T-helper 9 cell (primary cell): ENCODE results near the gene DDX19B.
"Not testable (repeated sequence)": the region's sequence is repeated elsewhere in the genome, so short reads cannot be mapped to it uniquely, and the experiment has no call there.

Experiments
- DNase-seq: peaks from one replicate; pipeline ENCODE4 v3.0.0-alpha.2; 2020
- total RNA-seq, 2 donors: gene quantifications; one replicate each; lab custom pipeline; 2026; lab: John Stamatoyannopoulos, UW

DDX19B gene
- 16.2 to 16.9 reads per million in 2 donors for total RNA-seq

DNA sequence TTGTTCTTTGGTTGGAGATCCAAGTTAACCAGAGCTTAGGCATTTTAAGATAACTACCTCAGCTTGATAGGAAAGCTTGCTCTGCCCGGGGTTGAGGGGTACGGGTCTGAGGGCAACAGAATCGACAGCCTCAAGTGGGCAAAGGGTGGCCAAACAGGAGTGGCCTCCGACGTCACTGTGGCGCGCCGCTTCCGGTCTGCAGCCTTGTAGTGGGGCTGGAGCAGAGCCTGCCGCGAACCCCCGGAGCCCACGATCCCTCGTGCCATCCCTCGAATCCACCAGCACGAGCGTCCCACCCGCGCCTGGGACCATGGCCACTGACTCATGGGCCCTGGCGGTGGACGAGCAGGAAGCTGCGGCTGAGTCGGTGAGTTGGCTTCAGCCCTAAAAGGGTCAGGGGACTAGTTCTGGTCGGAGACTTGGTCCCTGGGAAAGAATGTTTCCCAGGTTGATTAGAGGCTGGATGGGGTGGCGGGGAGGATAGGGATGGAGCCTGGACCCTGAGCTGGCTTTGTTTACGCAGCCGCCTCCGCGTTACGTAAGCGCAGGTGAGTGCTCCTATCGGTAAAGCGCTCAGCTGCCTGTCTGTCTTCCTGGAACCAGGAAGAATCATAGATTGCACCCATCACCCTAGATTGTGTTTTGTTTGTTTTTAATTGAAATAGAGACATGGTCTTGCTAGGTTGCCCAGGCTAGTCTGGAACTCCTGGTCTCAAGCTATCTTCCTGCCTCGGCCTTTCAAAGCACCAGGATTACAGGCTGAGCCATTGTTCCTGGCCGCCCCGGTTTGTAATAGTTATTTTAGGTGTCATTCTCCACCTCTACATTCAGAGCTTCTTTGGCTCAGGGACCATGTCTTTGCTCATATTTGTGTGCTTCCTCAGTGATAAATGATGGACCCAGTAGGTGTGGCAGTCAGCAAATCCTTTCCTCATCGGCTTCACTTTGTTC, at the start of gene DDX19B:
DDX19B (plus strand) TSS at position 199 of the 951 bp plus-strand sequence; CDS start at position 311, 112 bp downstream.
- DNase-seq, result peak; percentile 32

DNA sequence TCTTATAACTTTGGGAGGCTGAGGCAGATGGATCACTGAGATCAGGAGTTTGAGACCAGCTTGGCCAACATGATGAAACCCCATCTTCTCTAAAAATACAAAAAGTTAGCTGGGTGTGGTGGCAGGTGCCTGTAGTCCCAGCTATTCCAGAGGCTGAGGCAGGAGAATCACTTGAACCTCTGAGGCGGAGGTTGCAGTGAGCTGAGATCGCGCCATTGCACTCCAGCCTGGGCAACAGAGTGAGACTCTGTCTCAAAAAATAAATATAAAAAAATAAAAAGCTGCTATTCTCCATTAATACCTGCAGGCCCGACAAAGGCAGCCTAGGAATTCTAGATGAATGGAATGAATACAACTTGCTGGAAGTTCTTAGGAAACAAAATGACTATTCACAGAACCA, 49.3 kb upstream of the DDX19B start:
- DNase-seq, result not testable (repeated sequence)

DNA sequence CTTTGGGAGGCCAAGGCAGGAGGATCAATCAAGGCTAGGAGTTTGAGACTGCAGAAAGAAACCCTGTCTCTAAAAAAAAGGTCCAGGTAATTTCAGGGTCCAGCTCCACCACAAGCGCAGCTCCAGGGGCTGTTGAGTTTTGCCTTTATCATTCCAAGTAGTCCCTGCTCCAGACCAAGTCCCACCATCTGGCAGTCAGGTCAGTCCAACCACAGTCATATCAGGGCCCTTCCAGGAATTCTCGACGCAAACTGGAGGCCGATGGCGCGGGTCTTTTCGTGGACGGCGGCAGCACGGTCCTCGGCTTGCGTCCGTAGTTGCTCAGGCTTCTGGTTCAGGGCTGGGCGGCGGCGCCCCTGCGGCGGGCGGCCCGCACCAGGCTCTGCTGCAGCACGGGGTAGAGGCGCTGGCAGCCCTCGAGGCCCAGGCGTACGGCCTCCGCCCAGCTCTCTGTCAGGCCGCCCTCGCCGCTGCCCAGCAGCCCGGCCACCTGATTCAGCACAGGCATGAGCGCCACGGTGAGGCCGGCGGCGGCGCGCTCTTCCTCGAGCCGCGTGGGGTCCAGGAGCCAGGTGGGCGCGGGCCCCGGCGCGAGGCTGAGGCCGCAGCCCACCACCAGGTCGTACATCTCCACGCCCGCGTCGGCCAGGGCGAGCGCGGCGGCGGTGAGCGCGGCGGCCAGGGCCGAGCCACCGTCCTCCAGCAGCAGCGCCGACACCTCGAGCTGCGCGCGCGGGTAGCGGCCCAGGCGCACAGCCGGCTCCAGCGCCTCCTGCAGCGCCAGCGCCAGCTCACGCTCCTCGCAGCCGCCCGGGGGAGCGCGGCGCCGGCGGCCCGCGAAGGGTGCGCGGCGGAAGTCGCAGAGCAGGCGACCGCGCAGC, 48.0 kb upstream of the DDX19B start:
- no peak for DNase-seq

DNA sequence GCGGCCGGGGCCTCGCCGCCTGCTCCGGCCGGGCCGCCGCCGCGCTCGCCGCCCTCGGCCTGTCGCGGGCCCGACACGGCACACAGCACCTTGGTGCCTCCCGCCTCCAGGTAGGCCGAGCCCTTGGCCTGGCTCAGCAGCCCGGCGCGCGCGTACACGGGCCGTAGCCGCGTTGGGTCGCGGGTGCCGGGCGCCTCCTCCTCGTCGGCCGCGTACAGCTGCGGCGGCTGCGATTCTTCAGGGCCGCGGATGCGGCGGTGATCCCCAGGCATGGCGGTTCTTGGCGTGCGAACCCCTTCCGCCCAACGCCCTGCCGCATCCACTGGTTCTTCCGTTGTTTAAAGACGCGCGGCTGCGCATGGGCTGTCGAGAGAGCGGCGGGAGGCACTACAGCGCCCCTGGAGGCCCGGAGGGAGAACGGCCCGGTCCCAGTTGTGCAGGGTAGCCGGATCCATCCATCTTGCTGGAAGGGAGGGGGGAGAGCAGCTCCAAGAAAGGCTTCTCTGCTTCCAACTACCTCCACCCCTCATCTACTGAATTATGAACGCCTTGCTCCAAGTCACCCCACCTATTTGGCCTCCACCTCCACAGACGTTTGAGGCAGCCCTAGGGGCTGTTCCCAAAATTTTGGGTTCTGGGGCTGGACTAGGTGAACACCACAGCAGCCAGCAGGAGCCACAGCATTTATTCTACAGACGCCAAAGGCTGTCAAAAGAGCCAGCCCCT, 47.2 kb upstream of the DDX19B start, which contains the start of gene EXOSC6:
EXOSC6 (minus strand) TSS at position 312 of the 726 bp plus-strand sequence; CDS start at position 272, 40 bp downstream.
- DNase-seq, result peak; percentile 87

DNA sequence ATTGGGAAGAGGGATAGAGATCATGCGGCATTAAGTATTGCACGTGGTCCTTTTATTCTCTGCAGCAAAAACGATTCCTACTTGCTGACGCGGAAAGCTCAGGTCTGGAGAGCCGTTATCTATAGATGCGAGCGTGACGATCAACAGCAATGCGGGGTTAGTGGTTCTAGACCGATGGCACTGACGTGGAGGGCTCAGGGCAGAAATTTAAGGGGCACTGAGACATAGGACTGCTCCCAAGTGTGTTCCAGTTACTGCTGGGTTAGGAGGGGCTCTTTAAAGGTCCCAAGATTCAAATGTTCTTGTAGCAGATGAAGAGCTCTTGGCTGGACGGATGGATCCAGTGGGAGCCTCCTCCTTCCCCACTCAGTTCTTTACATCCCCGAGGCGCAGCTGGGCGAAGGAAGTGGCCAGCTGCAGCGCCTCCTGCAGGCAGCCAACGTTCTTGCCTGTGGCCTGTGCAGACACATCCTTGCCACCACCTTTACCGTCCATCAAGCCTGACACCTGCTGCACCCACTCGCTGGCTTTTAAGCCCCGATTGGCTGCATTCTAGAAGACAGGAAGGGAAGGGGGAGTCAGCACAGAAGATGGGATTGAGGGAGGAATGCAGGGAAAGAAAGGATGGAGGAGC, 46.5 kb upstream of the DDX19B start:
- no peak for DNase-seq

DNA sequence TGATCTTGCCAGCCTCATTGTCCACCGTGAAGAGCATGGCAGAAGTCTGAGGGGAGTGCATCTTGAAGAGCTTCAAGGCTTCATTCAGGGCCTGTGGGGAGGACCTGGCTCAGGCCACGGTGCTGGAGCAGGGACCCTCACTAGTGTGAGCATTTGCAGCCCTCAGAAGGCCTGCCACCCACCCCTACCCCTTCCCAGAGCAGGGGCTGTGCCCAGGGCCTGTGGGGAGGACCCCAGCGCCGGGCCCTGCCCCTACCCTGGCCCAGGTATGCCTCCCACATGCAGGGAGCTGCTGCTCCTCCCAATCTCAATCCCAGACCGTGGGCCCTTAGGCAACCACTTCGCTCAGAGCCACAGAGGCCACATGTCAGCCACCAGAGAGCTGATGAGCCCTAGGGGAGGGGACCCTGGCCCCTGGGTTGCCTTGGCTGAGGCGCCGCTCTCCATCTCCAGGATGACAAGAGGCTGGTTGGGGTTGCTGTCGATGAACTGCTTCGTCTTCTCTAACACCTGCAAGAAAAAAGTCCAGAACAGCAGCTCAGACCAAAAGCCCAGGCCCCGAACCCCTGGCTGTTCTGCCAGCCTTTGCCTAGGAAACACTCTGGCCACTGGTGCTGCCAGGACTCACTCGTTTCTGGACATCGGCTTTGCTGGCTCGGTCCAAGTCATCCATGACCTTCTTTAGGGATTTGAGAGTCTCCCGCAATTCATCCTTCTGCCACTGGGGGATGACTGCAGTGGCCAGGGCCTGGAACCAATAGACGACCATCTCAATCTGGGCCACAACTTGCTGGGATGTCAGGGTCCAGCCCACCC, 45.5 kb upstream of the DDX19B start:
- DNase-seq, result peak; percentile 32

DNA sequence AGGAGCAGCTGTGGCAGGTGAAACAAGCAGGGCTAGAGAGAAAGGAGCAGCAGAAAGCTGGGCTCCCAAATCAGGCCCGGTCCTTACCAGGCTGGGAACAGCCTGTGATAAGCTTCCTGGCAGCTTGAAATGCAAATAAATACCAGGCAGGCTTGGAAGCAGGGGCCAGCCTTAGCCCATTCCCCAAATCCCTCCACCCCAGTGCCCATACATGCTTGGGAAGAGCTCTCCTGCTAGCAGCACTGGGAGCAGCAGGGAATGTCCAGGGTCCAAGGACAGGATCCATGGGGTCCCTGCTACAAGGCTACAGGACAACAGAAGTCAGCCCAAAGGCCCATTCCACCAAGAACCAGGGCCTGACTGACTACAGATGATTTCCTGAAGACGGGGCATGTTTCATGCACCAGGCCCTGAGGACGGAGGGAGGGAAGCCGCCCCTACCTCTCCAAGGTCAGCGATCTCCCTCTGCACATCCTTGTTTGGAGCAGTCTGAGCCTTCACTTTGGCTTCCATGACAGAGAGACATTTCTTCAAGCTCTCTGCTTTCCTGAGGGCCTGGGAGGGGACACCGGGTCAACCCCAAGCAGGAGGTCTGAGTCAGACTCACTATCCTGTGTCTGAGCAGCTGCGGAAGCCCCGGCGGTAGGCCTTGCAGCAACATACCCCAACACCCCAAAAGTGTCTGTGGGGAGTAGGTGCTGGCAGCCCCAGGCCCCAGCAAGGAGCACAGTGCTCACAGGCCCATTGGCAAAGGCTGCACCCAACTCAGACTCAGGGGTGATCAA, 44.6 kb upstream of the DDX19B start:
- no peak for DNase-seq

DNA sequence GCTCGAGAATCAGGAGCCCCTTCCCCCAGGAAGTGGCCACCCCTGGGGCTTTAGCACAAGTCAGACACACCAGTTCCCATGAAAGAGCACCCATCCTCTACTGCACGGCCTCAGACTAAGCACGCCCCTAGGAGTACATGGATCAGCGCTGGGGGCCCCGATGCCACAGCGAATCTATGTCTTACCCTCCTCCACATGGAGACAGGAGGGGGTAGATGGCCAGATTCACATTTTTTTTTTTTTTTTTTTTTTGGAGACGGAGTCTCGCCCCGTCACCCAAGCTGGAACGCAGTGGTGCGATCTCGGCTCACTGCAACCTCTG, 44.1 kb upstream of the DDX19B start:
- no peak for DNase-seq

DNA sequence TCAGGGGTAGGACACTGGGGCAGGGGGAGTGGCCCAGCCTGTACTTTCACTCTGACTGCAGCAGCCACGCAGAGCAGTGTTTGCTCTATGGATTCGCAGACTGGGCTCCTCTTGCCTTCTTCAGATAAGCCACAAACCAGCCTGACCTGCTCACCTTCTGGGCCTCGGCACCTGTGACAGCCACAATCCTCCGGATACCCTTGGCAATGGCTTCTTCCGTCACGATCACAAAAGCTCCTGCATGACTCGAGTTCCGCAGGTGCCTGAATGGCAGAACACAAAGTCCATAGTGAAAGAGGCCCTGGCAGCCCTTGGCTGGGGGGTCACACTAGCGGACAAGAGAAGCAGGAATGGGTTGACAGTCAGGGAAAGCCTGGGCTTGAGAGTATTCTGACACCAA, 43.4 kb upstream of the DDX19B start:
- DNase-seq, result no peak

DNA sequence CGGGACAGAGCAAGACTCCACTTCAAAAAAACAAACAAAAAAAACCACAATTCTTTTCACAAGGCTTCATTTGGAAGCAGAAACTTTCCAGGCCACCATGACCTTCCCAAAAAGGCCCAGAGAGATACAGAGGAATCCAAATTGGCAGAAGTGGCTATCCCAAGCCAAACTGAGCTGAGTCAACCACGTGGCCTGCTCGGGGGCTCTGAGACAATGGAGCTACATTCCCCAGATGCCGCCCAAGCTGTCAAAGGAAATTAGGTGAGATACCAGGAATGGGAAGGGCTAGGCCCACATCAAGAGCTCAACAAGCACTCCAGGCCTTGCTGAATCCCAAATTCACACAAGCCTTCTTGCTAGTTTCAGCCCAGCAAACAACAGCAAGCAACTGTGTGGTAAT, 41.6 kb upstream of the DDX19B start:
- no peak for DNase-seq

DNA sequence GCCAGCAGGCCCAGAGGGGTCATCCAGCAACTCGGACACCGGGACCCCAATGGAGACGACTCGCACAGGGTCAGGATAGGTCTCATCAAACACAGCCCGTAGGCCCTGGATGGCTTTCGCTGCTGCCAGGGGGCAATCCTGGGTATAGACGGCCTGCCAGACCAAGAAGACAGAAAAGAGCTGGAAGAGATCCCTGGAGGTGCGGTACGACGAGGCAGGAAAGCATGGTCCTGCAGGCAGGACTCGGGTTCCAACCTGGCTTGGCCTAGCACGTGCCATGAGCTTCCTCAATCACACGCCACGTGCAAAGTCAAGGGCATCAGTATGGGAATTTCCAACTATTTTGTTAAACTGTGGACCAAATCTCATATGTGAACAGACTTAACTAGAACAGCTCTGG, 40.9 kb upstream of the DDX19B start:
- no peak for DNase-seq

DNA sequence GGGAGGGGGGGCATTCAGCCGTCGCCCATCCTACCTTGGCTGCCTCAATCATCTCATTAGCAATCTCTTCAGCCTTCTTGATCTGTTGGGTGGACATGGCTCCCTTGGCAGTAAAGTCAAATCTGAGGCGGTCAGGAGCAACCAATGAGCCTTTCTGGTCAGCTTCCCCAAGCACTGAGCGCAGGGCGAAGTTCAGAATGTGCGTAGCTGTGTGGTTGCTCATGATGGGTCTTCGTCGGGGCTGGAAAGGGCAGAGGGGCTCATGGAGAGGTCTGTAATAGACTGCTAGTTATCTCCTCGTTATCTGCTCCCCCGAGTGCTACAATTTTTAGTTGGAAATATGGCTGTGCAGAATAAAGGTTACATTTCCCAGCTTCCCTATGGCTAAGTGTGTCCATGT, 40.0 kb upstream of the DDX19B start:
- DNase-seq, result no peak

DNA sequence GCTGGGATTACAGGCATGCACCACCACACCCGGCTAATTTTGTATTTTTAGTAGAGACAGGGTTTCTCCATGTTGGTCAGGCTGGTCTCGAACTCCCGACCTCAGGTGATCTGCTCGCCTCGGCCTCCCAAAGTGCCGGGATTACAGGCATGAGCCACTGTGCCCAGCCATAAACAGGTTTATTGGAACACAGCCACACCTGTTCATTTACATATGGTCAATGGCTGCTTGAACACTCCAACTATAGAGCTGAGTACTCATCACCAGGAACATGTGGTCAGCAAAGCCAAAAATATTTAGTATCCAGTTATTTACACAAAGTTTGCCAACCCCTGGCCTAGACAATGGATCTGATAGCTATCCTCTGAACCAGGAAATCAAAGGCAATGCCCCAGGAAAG, 39.1 kb upstream of the DDX19B start:
- not testable (repeated sequence) for DNase-seq

DNA sequence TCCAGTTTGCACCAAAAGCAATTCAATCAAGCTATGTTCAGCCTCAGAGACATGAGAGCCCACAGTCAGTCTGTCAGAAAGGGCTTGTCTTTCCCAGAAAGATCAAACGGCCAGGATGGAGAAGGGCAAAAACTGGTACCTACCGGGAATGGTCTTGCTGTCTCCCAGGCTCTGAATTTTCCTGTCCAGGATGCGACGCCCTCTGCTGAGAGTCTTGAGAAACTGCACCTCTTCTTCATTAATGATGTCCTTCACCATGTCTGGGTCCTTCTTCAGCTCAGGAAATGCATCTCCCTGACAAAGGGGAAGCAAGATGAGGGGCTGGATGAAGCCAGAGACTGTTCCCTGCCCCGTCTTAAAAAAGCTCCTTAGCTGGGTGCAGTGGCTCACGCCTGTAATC, 31.5 kb upstream of the DDX19B start:
- no peak for DNase-seq

DNA sequence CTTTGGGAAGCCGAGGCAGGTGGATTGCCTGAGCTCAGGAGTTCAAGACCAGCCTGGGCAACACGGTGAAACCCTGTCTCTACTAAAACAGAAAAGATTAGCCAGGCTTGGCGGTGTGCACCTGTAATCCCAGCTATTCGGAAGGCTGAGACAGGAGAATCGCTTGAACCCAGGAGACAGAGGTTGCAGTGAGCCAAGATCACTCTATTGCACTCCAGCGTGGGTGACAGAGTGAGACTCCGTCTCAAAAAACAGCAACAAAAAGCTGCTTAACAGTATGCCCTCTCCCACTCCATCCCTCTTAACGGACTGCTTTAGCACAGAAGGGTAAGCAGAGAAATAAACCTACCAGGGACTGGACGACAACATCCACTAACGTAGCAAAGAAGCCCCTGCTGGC, 31.1 kb upstream of the DDX19B start:
- DNase-seq, result not testable (repeated sequence)

DNA sequence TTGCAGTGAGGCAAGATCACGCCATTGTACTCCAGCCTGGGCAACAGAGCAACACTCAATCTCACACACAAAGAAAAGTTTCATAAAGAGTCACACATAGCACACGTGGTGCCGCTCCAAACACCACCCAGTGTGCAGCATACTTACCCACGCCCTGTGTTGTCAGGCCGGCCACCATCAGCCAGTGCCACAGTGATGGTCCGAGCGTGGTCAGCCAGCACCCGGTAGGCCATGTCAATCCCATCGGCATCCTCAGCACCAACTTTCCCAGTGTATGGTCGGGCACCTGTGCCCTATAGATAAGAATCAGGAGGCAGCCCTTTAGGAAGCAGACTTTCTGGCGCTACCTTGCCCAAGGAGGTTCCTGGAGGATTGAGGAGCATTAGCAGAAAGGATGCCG, 29.5 kb upstream of the DDX19B start:
- no peak for DNase-seq

DNA sequence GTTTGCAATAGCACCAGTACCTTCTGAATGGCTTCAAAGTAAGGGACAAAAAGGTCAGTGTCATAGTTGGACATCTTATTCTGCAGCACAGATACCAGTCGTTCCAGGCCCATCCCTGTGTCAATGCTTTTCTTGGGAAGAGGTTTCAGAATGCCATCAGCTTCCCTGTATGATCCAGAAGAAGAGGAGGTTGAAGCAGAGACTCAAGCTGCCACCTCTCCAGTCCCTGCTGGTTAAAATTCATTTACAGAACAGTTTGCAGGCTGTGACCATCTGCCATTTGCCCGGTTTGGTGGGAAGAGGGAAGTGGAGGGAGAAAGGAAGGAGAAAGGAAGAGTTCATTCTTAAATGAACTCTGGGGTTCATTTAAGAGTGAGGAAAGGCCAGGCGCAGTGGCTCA, 28.8 kb upstream of the DDX19B start:
- no peak for DNase-seq

DNA sequence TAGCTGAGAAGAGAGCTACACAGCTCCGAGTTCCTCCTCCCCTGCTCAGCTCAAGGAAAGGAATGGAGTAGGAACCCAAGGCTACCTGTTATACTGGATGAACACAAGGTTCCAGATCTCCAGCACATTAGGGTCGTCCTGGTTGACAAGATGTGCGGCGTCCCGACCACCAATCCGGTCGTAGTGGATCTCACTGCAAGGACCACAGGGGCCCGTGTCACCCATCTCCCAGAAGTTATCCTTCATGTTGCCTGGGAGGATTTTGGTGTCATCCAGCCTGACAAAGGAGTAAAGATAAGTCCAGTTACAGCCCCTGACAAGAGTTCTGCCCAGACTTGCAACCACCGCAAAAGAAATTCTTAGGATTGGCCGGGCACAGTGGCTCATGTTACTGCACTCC, 27.3 kb upstream of the DDX19B start:
- DNase-seq, result no peak

DNA sequence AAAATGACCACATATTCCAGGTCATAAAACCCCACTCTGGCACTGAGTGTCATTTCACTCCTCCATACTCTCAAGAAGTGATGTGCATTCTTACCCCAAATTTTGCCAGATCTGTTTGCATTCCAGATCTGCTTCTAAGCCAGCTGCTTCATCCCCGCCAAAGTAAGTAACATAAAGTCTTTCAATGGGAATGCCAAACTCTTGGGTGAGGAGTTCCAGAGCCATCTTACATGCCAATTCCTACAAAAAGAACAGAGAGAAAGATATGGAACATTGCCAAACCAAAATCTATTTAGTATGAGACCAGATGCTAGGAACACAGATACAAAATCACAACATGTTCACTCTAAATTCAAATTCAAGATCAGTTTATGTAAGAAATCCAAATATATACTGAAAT, 22.6 kb upstream of the DDX19B start:
- no peak for DNase-seq

DNA sequence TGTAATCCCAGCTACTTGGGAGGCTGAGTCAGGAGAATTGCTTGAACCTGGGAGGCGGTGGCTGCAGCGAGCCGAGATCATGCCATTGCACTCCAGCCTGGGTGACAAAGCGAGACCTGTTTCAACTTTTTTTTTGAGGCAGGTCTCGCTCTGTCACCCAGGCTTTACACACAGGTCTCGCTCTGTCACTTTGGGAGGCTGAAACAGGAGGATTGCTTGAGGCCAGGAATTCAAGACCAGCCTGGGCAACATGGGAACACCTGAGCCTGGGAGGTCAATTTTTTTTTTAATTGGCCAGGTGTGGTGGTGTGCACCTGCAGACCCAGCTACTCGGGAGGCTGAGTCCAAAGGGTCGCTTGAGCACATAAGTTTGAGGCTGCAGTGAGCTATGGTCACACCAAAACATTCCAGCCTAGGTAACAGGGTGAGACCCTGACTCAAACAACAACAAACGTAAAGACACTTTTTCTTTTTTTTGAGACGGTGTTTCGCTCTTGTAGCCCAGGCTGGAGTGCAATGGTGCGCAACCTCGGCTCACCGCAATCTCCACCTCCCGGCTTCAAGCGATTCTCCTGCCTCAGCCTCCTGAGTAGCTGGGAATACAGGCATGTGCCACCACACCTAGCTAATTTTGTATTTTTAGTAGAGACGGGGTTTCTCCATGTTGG, 11.5 kb upstream of the DDX19B start:
- DNase-seq, result not testable (repeated sequence)
